ENCODE measurements around the gene ELOVL7. TPM values are rescaled to one million over a fixed set of nuclear protein-coding genes. Genes with fewer than 3 reads are reported as not detected.

ELOVL7 gene
- total RNA-seq, 4 donors from 2014 or later, result 1.2 to 17.1 (median 14.4) TPM

DNA sequence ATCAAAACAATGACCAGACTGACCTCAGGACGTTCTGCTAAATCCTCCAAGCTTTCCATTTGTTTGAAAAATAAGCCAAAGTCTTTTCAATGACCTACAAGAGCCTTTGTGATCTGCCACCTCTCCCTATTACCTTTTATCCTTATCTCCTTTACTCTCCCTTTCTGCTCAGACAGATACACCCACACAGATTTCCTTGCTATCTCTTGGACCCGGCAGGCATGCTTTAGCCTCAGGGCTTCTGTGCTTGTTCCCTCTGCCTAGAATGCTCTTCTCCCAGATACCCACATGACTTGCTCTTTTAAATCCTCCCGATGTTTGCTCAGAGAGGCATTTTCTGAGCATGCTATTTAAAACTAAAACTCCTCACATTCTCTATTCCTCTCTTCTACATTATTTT lies 8.9 kb upstream of the ELOVL7 start:
- no peaks in the 10 kb centered on the region for H3K27me3 ChIP-seq
- H3K9me3 ChIP-seq, result no peaks in the 10 kb centered on the region
- no peak overlapping the region for H3K27ac ChIP-seq
- H3K4me3 ChIP-seq, result no peak overlapping the region
- H3K36me3 ChIP-seq, result no peaks in the 10 kb centered on the region
- no peak for DNase-seq
- in situ Hi-C loops (cut with MboI; ENCODE audit: low pct_ligation_motif_present in 1 of 4, low pct_unique_long_range_greater_than_20kb in 1 of 4, low sequenced_read_pairs in 3 of 4) (no loop called here), intact Hi-C loops (cut with DNase I; ENCODE audit: low total_unique reads) (no loop called here)
- H3K4me1 ChIP-seq, result no peaks in the 10 kb centered on the region
- WGBS, 2 donors (ENCODE audit: low coverage in 1 of 2), result 53 to 58% methylated on average over 3 of the region's 3 CpGs
- no peak for TF ChIP-seq POLR2AphosphoS5 (IDR thresholded peaks at IDR 0.05)
- TF ChIP-seq, protein P1, sequence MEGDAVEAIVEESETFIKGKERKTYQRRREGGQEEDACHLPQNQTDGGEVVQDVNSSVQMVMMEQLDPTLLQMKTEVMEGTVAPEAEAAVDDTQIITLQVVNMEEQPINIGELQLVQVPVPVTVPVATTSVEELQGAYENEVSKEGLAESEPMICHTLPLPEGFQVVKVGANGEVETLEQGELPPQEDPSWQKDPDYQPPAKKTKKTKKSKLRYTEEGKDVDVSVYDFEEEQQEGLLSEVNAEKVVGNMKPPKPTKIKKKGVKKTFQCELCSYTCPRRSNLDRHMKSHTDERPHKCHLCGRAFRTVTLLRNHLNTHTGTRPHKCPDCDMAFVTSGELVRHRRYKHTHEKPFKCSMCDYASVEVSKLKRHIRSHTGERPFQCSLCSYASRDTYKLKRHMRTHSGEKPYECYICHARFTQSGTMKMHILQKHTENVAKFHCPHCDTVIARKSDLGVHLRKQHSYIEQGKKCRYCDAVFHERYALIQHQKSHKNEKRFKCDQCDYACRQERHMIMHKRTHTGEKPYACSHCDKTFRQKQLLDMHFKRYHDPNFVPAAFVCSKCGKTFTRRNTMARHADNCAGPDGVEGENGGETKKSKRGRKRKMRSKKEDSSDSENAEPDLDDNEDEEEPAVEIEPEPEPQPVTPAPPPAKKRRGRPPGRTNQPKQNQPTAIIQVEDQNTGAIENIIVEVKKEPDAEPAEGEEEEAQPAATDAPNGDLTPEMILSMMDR (IDR thresholded peaks at IDR 0.05), result no peak
- no peak for TF ChIP-seq EP300 (IDR thresholded peaks at IDR 0.05; ENCODE audit: low read depth)
- no peak for TF ChIP-seq POLR2A (IDR thresholded peaks at IDR 0.05)

DNA sequence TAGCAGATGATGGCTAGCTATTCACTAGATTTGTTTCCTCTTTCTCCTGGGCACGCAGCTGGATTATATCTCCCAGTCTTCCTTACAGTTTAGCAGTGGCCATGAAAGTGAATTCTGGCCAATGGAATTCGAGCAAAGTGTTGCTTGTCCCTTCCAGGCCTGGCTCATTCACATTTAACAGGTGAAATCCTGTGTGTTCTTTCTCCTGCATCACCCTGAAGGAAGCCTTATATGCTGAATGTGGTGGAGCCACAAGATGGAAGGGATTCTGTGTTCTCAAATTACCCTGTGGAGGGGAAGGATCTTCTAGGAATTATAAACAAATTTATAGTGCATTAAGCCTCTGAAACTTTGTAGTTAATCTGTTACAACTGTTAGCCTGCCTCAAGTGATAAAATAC lies 8.2 kb upstream of the ELOVL7 start:
- WGBS, 2 donors (ENCODE audit: low coverage in 1 of 2), result 57% methylated on average over 2 of the region's 2 CpGs; no CpG with 5 or more reads in 1 of the 2 donors
- no peak for TF ChIP-seq POLR2AphosphoS5 (IDR thresholded peaks at IDR 0.05)
- TF ChIP-seq, protein P1 (IDR thresholded peaks at IDR 0.05), result no peak
- TF ChIP-seq EP300 (IDR thresholded peaks at IDR 0.05; ENCODE audit: low read depth), result no peak
- no peak for TF ChIP-seq POLR2A (IDR thresholded peaks at IDR 0.05)
- no peaks in the 10 kb centered on the region for H3K9me3 ChIP-seq
- no peak overlapping the region for H3K4me3 ChIP-seq
- intact Hi-C loops (cut with DNase I; ENCODE audit: low total_unique reads), result no loop called here
- no peaks in the 10 kb centered on the region for H3K4me1 ChIP-seq
- H3K27ac ChIP-seq, result no peak overlapping the region
- DNase-seq, result no peak
- H3K36me3 ChIP-seq, result no peaks in the 10 kb centered on the region
- no peaks in the 10 kb centered on the region for H3K27me3 ChIP-seq
- in situ Hi-C loops (cut with MboI; ENCODE audit: low pct_ligation_motif_present in 1 of 4, low pct_unique_long_range_greater_than_20kb in 1 of 4, low sequenced_read_pairs in 3 of 4), result no loop called here

DNA sequence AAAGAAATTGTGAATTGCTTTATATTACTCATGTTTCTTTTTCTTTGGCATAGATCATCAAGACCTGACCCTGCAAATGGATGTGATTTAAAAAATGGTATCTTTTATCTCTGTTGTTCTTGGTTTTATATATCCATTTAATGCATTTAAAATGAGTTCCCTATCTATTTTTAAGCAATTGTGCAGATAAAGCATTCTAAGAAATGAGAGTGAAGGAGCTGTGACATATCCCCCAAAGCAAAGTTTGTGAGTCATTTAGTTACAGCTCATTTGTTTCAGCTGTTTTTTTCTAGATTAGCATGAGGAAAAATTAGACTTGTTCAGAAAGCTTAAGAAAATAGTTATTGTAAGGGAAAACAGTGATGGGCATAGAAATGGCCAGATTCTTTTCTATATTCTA lies 7.6 kb upstream of the ELOVL7 start:
- in situ Hi-C loops (cut with MboI; ENCODE audit: low pct_ligation_motif_present in 1 of 4, low pct_unique_long_range_greater_than_20kb in 1 of 4, low sequenced_read_pairs in 3 of 4), result no loop called here
- no peak overlapping the region for H3K4me3 ChIP-seq
- no peaks in the 10 kb centered on the region for H3K4me1 ChIP-seq
- intact Hi-C loops (cut with DNase I; ENCODE audit: low total_unique reads), result no loop called here
- H3K27ac ChIP-seq, result no peak overlapping the region
- TF ChIP-seq POLR2AphosphoS5 (IDR thresholded peaks at IDR 0.05) (no peak), POLR2A (IDR thresholded peaks at IDR 0.05) (no peak), EP300 (IDR thresholded peaks at IDR 0.05; ENCODE audit: low read depth) (no peak)
- TF ChIP-seq, protein P1 (IDR thresholded peaks at IDR 0.05), result no peak
- H3K27me3 ChIP-seq, result no peaks in the 10 kb centered on the region
- DNase-seq, result no peak
- H3K9me3 ChIP-seq, result no peaks in the 10 kb centered on the region
- no peaks in the 10 kb centered on the region for H3K36me3 ChIP-seq

DNA sequence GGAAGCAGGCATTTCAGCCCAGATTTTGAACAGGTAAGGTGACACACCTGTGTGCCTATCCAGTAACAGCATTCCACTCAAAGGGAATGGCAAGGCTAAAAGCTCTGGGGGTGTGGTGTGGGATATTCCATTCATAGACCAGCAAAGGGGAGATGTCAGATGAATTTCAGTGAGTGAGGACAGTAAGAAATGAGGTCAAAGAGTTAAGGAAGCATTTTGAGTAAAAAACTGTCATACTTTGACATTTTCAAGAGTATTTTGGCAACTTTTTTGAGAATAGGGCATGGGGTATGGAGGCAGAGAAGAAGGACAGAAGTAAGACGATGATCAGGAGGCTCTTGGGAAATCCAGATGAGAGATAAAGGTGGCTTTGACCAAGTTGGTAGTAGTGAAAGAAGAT lies 2.2 kb upstream of the ELOVL7 start:
- intact Hi-C loops (cut with DNase I; ENCODE audit: low total_unique reads) (no loop called here), in situ Hi-C loops (cut with MboI; ENCODE audit: low pct_ligation_motif_present in 1 of 4, low pct_unique_long_range_greater_than_20kb in 1 of 4, low sequenced_read_pairs in 3 of 4) (no loop called here)
- WGBS, 2 donors (ENCODE audit: low coverage in 1 of 2), result 80 to 97% methylated on average over 1 of the region's 1 CpG
- no peak for TF ChIP-seq EP300 (IDR thresholded peaks at IDR 0.05; ENCODE audit: low read depth)
- TF ChIP-seq POLR2A (IDR thresholded peaks at IDR 0.05), result no peak
- TF ChIP-seq POLR2AphosphoS5 (IDR thresholded peaks at IDR 0.05), result no peak
- TF ChIP-seq, protein P1 (IDR thresholded peaks at IDR 0.05), result no peak
- no peaks in the 10 kb centered on the region for H3K36me3 ChIP-seq
- no peak overlapping the region for H3K4me3 ChIP-seq
- H3K27me3 ChIP-seq, result peaks cover 38% of the 10 kb centered on the region
- H3K27ac ChIP-seq, result no peak overlapping the region
- H3K4me1 ChIP-seq, result peaks cover 0 to 17% (median 12%) of the 10 kb centered on the region in 4 donors
- no peak for DNase-seq
- H3K9me3 ChIP-seq, result no peaks in the 10 kb centered on the region
